GM12872 (cell line): ENCODE results near the gene ITPR1.

Experiments used
- TF ChIP-seq, protein P1 (sequence below): IDR thresholded peaks from 3 replicates; pipeline ENCODE4 v1.5.1; 2011; ENCODE audit warnings: low read depth, mild to moderate bottlenecking, low read length, moderate library complexity; ENCODE audit not compliant: insufficient read depth

The ITPR1 gene

DNA sequence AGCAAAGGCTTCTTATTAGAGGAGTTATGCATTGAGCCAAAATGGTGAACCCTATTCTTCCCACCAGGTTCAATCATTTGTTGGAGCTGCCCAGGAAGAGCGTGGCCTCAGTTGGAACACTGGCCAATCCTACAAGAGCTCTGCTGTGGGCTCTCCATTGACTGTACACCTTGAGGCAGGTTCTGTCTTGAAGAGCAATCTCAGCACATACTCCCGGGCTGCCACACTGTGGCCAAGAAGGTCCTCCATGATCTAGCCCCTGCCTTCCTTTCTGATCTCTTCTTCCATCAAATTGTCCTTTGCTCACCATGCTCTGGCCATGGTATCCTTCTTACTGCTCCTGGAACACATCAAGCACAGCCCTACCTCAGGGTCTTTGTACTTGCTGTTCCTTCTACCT, 20.4 kb upstream of the ITPR1 start:
- TF ChIP-seq, protein P1, sequence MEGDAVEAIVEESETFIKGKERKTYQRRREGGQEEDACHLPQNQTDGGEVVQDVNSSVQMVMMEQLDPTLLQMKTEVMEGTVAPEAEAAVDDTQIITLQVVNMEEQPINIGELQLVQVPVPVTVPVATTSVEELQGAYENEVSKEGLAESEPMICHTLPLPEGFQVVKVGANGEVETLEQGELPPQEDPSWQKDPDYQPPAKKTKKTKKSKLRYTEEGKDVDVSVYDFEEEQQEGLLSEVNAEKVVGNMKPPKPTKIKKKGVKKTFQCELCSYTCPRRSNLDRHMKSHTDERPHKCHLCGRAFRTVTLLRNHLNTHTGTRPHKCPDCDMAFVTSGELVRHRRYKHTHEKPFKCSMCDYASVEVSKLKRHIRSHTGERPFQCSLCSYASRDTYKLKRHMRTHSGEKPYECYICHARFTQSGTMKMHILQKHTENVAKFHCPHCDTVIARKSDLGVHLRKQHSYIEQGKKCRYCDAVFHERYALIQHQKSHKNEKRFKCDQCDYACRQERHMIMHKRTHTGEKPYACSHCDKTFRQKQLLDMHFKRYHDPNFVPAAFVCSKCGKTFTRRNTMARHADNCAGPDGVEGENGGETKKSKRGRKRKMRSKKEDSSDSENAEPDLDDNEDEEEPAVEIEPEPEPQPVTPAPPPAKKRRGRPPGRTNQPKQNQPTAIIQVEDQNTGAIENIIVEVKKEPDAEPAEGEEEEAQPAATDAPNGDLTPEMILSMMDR: no peak

DNA sequence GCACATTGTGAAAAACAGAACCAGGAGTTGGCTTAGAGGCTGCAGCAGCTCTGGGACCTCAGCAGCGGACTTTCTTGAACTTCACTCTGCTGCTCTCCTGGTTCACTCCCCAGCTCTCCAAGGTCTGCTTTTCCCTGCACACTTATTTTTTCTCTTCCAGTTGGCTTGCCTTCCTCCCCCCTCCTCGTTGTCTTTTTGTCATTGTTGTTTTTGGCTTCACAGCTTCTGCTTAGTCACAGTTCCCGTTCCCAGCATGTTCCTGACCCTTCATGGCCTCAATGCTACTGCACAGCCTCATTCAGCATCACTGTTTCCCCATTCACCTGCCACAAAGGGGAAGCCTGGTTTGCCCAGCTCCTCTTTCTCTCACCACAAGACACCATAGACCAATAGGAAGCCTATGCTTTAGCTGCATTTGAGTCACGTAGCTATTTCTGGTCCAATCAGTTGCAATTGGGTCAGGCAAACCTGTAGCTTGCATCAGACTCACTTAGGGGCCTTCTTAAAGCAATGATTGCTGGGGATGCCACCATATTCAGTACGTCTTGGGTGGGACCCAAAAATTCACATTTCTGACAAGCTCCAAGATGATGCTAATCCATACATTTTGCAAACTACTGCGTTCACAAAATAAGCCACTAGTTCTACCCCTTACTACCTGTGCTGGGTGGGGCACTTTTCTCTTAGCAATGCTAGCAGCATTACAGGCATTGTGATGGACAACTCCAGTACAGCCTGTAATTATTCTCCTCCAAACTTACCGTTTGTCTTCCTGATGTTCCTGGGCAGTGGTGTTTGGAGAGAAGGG, 18.3 kb upstream of the ITPR1 start:
- TF ChIP-seq, protein P1: no peak

DNA sequence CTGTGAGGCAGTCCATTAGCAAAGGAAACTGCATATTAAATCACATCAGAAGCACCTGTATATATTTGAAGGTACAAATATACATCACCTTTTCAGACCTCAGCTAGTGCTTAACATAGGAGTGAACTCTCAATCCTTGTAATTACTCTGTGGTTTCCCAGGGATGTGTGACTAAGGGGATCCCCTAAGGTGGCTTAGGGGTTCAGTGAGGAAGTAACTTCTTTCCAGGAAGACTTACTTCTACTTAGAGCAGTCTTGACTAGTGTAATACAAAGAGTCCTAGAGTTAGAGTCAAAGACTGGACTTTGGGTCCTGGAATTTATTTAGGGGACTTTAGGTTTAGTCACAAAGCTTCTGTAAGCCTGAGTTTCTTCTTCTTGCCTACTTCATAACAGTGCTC, 17.3 kb upstream of the ITPR1 start:
- TF ChIP-seq, protein P1: no peak

GRCh38 chr3:4476496-4476895, 16.7 kb upstream of the ITPR1 start:
- TF ChIP-seq, protein P1: no peak

GRCh38 chr3:4478261-4478660, 14.9 kb upstream of the ITPR1 start:
- TF ChIP-seq, protein P1: no peak

GRCh38 chr3:4491855-4492207, 1.3 kb upstream of the ITPR1 start:
- TF ChIP-seq, protein P1: no peak

DNA sequence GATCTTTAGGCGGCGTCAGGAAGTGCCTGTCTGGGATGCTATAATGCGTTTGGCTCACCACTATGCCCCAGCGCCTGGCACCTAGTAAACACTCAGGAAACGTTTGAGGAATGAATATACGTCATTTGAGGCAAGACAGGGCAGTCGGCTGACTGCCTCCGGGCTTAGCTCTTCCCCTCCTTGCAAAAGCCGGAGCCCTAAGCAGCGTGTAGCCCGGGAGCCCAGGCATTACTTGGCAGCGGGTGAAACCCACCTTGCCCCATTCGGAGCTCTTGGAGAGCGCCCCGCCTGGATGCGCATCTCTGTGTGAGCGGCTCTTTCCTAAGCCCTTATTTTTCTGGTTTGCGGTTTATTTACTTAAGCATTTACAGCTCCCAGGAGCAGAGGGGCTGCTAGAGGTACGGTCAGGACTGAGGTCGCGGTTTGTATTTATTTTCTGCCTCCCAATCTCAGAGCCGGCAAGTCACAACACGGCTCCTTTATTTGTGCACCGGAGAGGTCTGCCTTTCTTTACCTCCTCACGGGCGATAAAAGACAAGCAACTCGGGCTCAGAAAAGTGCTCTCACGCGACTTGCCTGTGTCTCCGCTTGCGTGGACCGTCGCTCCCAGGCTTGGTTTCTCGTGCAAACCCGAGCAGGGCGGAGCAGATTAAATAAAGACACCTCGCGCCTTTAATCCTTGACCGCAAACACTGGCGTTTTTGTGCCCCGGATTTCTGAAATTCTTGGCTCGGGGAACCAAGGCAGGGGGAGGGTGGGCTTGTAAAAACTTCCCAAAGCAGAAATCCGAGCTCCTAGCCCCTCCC, 737 bp upstream of the ITPR1 start:
- TF ChIP-seq, protein P1: no peak
